ENCODE data around the gene BMP5. TPM values are rescaled to one million over a fixed set of nuclear protein-coding genes. Genes with fewer than 3 reads are reported as not detected.
A peak's percentile ranks its signal among the peaks of the same experiment; 100 is the strongest.

BMP5 gene
- total RNA-seq, 1 experiment from 2014 or later, result 17.7 TPM

DNA sequence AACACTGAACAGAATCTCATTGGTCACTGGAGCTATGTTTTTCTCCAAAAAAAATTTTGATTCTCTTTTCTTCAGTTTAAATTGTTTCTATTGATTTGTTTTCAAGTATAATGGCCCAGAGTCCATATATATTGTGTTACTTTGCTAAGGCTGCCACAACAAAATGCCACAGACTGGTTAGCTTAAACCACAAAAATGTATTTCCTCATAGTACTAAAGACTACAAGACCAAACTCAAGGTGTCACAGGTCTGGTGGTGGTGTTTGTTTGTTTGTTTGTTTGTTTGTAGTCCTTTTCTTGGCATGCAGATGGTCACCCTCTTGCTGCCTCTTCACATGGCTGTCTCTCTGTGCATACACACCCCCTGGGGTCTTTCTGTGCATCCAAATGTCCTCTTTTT, 34.0 kb downstream of the BMP5 start:
- TF ChIP-seq SIN3A (IDR thresholded peaks at IDR 0.05; ENCODE audit: borderline replicate concordance, insufficient read depth, low read depth, low read length), result no peak
- TF ChIP-seq, protein P1, sequence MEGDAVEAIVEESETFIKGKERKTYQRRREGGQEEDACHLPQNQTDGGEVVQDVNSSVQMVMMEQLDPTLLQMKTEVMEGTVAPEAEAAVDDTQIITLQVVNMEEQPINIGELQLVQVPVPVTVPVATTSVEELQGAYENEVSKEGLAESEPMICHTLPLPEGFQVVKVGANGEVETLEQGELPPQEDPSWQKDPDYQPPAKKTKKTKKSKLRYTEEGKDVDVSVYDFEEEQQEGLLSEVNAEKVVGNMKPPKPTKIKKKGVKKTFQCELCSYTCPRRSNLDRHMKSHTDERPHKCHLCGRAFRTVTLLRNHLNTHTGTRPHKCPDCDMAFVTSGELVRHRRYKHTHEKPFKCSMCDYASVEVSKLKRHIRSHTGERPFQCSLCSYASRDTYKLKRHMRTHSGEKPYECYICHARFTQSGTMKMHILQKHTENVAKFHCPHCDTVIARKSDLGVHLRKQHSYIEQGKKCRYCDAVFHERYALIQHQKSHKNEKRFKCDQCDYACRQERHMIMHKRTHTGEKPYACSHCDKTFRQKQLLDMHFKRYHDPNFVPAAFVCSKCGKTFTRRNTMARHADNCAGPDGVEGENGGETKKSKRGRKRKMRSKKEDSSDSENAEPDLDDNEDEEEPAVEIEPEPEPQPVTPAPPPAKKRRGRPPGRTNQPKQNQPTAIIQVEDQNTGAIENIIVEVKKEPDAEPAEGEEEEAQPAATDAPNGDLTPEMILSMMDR (IDR thresholded peaks at IDR 0.05), result no peak
- no peak; the same call in 1 of the 2 replicates for TF ChIP-seq POLR2AphosphoS5 (IDR thresholded peaks at IDR 0.05; ENCODE audit: low read depth, low read length)
- TF ChIP-seq, protein P2, sequence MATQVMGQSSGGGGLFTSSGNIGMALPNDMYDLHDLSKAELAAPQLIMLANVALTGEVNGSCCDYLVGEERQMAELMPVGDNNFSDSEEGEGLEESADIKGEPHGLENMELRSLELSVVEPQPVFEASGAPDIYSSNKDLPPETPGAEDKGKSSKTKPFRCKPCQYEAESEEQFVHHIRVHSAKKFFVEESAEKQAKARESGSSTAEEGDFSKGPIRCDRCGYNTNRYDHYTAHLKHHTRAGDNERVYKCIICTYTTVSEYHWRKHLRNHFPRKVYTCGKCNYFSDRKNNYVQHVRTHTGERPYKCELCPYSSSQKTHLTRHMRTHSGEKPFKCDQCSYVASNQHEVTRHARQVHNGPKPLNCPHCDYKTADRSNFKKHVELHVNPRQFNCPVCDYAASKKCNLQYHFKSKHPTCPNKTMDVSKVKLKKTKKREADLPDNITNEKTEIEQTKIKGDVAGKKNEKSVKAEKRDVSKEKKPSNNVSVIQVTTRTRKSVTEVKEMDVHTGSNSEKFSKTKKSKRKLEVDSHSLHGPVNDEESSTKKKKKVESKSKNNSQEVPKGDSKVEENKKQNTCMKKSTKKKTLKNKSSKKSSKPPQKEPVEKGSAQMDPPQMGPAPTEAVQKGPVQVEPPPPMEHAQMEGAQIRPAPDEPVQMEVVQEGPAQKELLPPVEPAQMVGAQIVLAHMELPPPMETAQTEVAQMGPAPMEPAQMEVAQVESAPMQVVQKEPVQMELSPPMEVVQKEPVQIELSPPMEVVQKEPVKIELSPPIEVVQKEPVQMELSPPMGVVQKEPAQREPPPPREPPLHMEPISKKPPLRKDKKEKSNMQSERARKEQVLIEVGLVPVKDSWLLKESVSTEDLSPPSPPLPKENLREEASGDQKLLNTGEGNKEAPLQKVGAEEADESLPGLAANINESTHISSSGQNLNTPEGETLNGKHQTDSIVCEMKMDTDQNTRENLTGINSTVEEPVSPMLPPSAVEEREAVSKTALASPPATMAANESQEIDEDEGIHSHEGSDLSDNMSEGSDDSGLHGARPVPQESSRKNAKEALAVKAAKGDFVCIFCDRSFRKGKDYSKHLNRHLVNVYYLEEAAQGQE (IDR thresholded peaks at IDR 0.05; ENCODE audit: insufficient read depth in 1 of 2, low read depth in 2 of 2, low read length in 1 of 2), result no peak
- no peak for TF ChIP-seq TCF7L2 (IDR thresholded peaks at IDR 0.05; ENCODE audit: low read depth, low read length)
- POLR2A ChIA-PET, result interaction anchor here (0.6 kb wide), 2 partner anchors 135 to 1971 kb away, joined by 3 to 4 read pairs; no protein-coding TSS in a partner anchor
- ATAC-seq (peak; percentile 77), DNase-seq (ENCODE audit: low read depth, low spot score) (no peak)
- H3K36me3 ChIP-seq (ENCODE audit: control insufficient read depth, insufficient read depth, low read length), result no peaks in the 10 kb centered on the region
- H3K9me3 ChIP-seq (ENCODE audit: control insufficient read depth, insufficient read depth, low read depth, low read length), result no peaks in the 10 kb centered on the region
- H3K27me3 ChIP-seq (ENCODE audit: control insufficient read depth, insufficient read depth, low read length), result no peaks in the 10 kb centered on the region
- BruUV-seq (replicated peaks), result no TSS peak
- H3K4me1 ChIP-seq (ENCODE audit: control insufficient read depth, insufficient read depth, low read length), result peaks cover 54% of the 10 kb centered on the region
- H3K4me3 ChIP-seq (ENCODE audit: low read depth in 2 of 2, low read length in 2 of 2), result no peak overlapping the region
- CTCF ChIA-PET, result no interaction called here
- intact Hi-C loops (cut with micrococcal nuclease; ENCODE audit: unreplicated experiment), result no loop called here
- in situ Hi-C loops (cut with HindIII; ENCODE audit: low pct_unique_long_range_greater_than_20kb, low sequenced_read_pairs), result no loop called here
- peak overlapping the region; percentile 81 for H3K27ac ChIP-seq (ENCODE audit: low read length)

DNA sequence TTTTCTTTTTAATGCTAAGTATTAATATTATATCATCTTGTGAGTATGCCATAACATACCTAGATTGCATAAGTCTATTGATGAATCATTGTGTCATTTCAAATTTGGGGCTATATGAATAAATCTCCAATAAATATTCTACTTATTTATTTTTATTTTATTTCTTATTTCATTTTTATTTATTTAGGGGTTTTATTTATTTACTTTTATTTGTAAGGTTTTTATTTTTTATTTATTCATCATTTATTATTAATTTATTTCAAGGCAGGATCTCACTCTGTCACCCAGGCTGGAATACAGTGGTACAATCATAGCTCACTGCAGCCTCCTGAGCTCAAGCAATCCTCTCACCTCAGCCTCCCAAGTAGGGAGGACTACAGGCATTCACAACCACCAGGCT, 36.3 kb downstream of the BMP5 start:
- in situ Hi-C loops (cut with HindIII; ENCODE audit: low pct_unique_long_range_greater_than_20kb, low sequenced_read_pairs), result no loop called here
- CTCF ChIA-PET, result no interaction called here
- Histone ChIP-seq H3K9me3 (ENCODE audit: control insufficient read depth, insufficient read depth, low read depth, low read length) (no peaks in the 10 kb centered on the region), H3K27ac (ENCODE audit: low read length) (peak overlapping the region; percentile 40; the same call in 1 of the 2 replicates), H3K36me3 (ENCODE audit: control insufficient read depth, insufficient read depth, low read length) (no peaks in the 10 kb centered on the region), H3K4me3 (ENCODE audit: low read depth in 2 of 2, low read length in 2 of 2) (no peak overlapping the region), H3K4me1 (ENCODE audit: control insufficient read depth, insufficient read depth, low read length) (peaks cover 56% of the 10 kb centered on the region), H3K27me3 (ENCODE audit: control insufficient read depth, insufficient read depth, low read length) (no peaks in the 10 kb centered on the region)
- no TSS peak for BruUV-seq (replicated peaks)
- no peak for DNase-seq (ENCODE audit: low read depth, low spot score)
- no peak for ATAC-seq
- POLR2A ChIA-PET, result no interaction called here
- TF ChIP-seq POLR2AphosphoS5 (IDR thresholded peaks at IDR 0.05; ENCODE audit: low read depth, low read length), result no peak
- TF ChIP-seq, protein P1 (IDR thresholded peaks at IDR 0.05), result no peak
- TF ChIP-seq SIN3A (IDR thresholded peaks at IDR 0.05; ENCODE audit: borderline replicate concordance, insufficient read depth, low read depth, low read length), result no peak
- no peak for TF ChIP-seq TCF7L2 (IDR thresholded peaks at IDR 0.05; ENCODE audit: low read depth, low read length)
- TF ChIP-seq, protein P2 (IDR thresholded peaks at IDR 0.05; ENCODE audit: insufficient read depth in 1 of 2, low read depth in 2 of 2, low read length in 1 of 2), result no peak
- intact Hi-C loops (cut with micrococcal nuclease; ENCODE audit: unreplicated experiment), result no loop called here
